A673 (cell line): ENCODE results near the gene NCOA6.

ENCODE experiments used
- CTCF ChIP-seq: fragments of 300-800, 200-600 bp; sonication (generic); conservative IDR thresholded peaks from 2 replicates; pipeline ENCODE4 v1.5.1; 2017; ENCODE audit warnings: low read depth, mild to moderate bottlenecking, antibody characterized with exemption, low read length, moderate library complexity, mixed read lengths
- EZH2 ChIP-seq: fragments of 200-600 bp; sonication (generic); IDR thresholded peaks from 2 replicates; pipeline ENCODE4 v1.6.1; 2017; ENCODE audit warnings: borderline replicate concordance, low read depth, mild to moderate bottlenecking, mixed read lengths, antibody characterized with exemption, low read length; ENCODE audit not compliant: poor library complexity, severe bottlenecking

GRCh38 chr20:34791289-34792020 lies 34.0 kb downstream of the NCOA6 start:
- TF ChIP-seq CTCF (no peak), EZH2 (no peak)
